Ovary (tissue), 9 donors: ENCODE data around the gene VPS41. TPM values are rescaled to one million over a fixed set of nuclear protein-coding genes. Genes with fewer than 3 reads are reported as not detected.

Source experiments
- DNase-seq, 5 donors: peaks; one replicate each; pipeline ENCODE4 v3.0.0-alpha.2; 2019 to 2020
- H3K27ac ChIP-seq, 2 donors: fragments of 200-600 bp; one replicate each; pipeline versions ENCODE4 v1.5.1 to v1.8.0; 2019 to 2022
- H3K27me3 ChIP-seq: fragments of 200-600 bp; one replicate; pipeline ENCODE4 v1.8.0; 2022
- H3K36me3 ChIP-seq: fragments of 200-600 bp; sonication (generic); one replicate; pipeline ENCODE4 v1.5.1; 2019
- H3K4me1 ChIP-seq: one replicate; pipeline ENCODE4 v1.8.1; 2013; ENCODE audit warnings: mild to moderate bottlenecking, moderate library complexity; ENCODE audit not compliant: insufficient read depth
- H3K4me3 ChIP-seq: fragments of 200-600 bp; sonication (generic); one replicate; pipeline ENCODE4 v1.5.1; 2017
- H3K9me3 ChIP-seq, 2 donors: fragments of 200-600 bp in 1 of 2; sonication (generic) in 1 of 2; one replicate each; pipeline versions ENCODE4 v1.5.1 to v1.8.1; 2013 to 2019; ENCODE audit warnings: mild to moderate bottlenecking in 1 of 2, moderate library complexity in 1 of 2
- CTCF ChIP-seq, 3 donors: fragments of 450-650 bp in 2 of 3; fragments of 200-600 bp in 1 of 3; IDR thresholded peaks; one replicate each; pipeline versions ENCODE4 v1.5.1 to v1.8.0; 2016 to 2022; ENCODE audit warnings: antibody characterized with exemption in 3 of 3, mild to moderate bottlenecking in 1 of 3
- EP300 ChIP-seq: sonication (generic); formaldehyde crosslinking; IDR thresholded peaks from one replicate; pipeline ENCODE4 v1.6.1; 2017; ENCODE audit warnings: antibody characterized with exemption
- POLR2A ChIP-seq: fragments of 450-650 bp; IDR thresholded peaks from one replicate; pipeline ENCODE4 v1.6.1; 2017; ENCODE audit warnings: antibody characterized with exemption, mild to moderate bottlenecking, moderate library complexity
- WGBS, 3 donors: extraction: QIAGEN DNeasy Blood & Tissue Kit in 1 of 3; methylation state at CpG; one replicate each; pipeline versions ENCODE4 v1.1.5 to v1.1.7; 2013 to 2017; 5-methylcytosine and 5-hydroxymethylcytosine counted together
- intact Hi-C, 4 donors: fragments of 100-400 bp; cut with DNase I; formaldehyde crosslinking; loops; one replicate each; pipeline versions ENCODE4 v1.11.0 to v1.15.1; 2022 to 2023
- polyA plus RNA-seq, 2 donors: library from polyadenylated mRNA; stranded (reverse); fragments of 200-250 nt in 1 of 2; fragments of 350-450 nt in 1 of 2; fragmentation: Illumina TruSeq in 1 of 2; extraction: RNeasy Lipid Tissue Mini Kit (QIAGEN cat#74804) in 1 of 2; gene quantifications; one replicate each; pipeline ENCODE4 v1.2.3, GENCODE V29; 2013 to 2014
- total RNA-seq, 7 donors: library from RNA; depleted of rRNA in 2 of 7; stranded (reverse); fragments of >200 nt in 2 of 7; fragmentation: NEBNext Ultra II Directional in 3 of 7; extraction: Animal tissue kit (Norgen Biotek cat#: 25700) in 3 of 7; gene quantifications; one replicate each; pipeline versions ENCODE4 v1.1.0 to v1.2.4, GENCODE V29; 2016 to 2023
- donor health status: DM: no; HTN: no; CAD: no; lungs with moderate emphysema.
- donor health status: DM: no; HTN: no; CAD: no.
- donor health status: Bipolar disorder and iron deficiency.
- donor health status: DM: yes; HTN: yes; CAD: no.
- donor health status: DM: no; HTN: no; CAD: no.
- donor health status: DM: yes; HTN: yes; CAD: no.

The VPS41 gene
- total and polyA plus RNA-seq, 9 donors = 17.3 to 77.0 (median 57.2) TPM

- TF ChIP-seq CTCF (IDR thresholded peaks at IDR 0.05) (no peak), POLR2A (no peak), EP300 (no peak)
- H3K27me3 ChIP-seq = no peaks in the 10 kb centered on the region
- H3K9me3 ChIP-seq = no peaks in the 10 kb centered on the region
- H3K4me3 ChIP-seq = no peak overlapping the region
- H3K4me1 ChIP-seq = no peaks in the 10 kb centered on the region
- DNase-seq = no peak
- intact Hi-C loops = no loop called here
- H3K27ac ChIP-seq = no peak overlapping the region
- 88 to 92% (median 90%) methylated on average over 2 of the region's 2 CpGs for WGBS, 3 donors
- no peaks in the 10 kb centered on the region for H3K36me3 ChIP-seq
Observed at GRCh38 chr7:38851321-38851720, 57.7 kb downstream of the VPS41 start.

- intact Hi-C loops = no loop called here
- Histone ChIP-seq H3K36me3 (no peaks in the 10 kb centered on the region), H3K4me3 (no peak overlapping the region), H3K9me3 (no peaks in the 10 kb centered on the region), H3K27me3 (no peaks in the 10 kb centered on the region), H3K4me1 (no peaks in the 10 kb centered on the region), H3K27ac (no peak overlapping the region)
- WGBS, 3 donors = 81 to 93% (median 82%) methylated on average over 7 of the region's 7 CpGs
- TF ChIP-seq POLR2A (no peak), EP300 (no peak)
- no peak for DNase-seq
Observed at GRCh38 chr7:38846280-38846679, 62.7 kb downstream of the VPS41 start.

- TF ChIP-seq EP300 (no peak), CTCF (IDR thresholded peaks at IDR 0.05) (no peak), POLR2A (no peak)
- 81 to 87% (median 83%) methylated on average over 8 of the region's 8 CpGs for WGBS, 3 donors
- Histone ChIP-seq H3K4me3 (no peak overlapping the region), H3K36me3 (no peaks in the 10 kb centered on the region), H3K27ac (no peak overlapping the region), H3K4me1 (no peaks in the 10 kb centered on the region), H3K9me3 (no peaks in the 10 kb centered on the region), H3K27me3 (no peaks in the 10 kb centered on the region)
- intact Hi-C loops = no loop called here
- no peak for DNase-seq
Observed at GRCh38 chr7:38844952-38845563, 63.9 kb downstream of the VPS41 start.

- 76 to 89% (median 84%) methylated on average over 1 of the region's 1 CpG for WGBS, 3 donors
- no peak for DNase-seq
- no peak for TF ChIP-seq POLR2A
- TF ChIP-seq CTCF (IDR thresholded peaks at IDR 0.05) = no peak
- TF ChIP-seq EP300 = no peak
- no peaks in the 10 kb centered on the region for H3K36me3 ChIP-seq
- H3K4me3 ChIP-seq = no peak overlapping the region
- no peaks in the 10 kb centered on the region for H3K4me1 ChIP-seq
- intact Hi-C loops = no loop called here
- no peaks in the 10 kb centered on the region for H3K27me3 ChIP-seq
- no peaks in the 10 kb centered on the region for H3K9me3 ChIP-seq
- no peak overlapping the region for H3K27ac ChIP-seq
Observed at GRCh38 chr7:38842746-38843145, 66.2 kb downstream of the VPS41 start.

GRCh38 chr7:38840736-38841460 is 68.1 kb downstream of the VPS41 start:
- Histone ChIP-seq H3K36me3 (no peaks in the 10 kb centered on the region), H3K27ac (no peak overlapping the region), H3K4me3 (no peak overlapping the region), H3K9me3 (no peaks in the 10 kb centered on the region), H3K4me1 (no peaks in the 10 kb centered on the region), H3K27me3 (no peaks in the 10 kb centered on the region)
- intact Hi-C loops = no loop called here
- no peak for DNase-seq
- no peak for TF ChIP-seq EP300
- no peak for TF ChIP-seq POLR2A
- TF ChIP-seq CTCF (IDR thresholded peaks at IDR 0.05) = no peak
- 23 to 34% (median 33%) methylated on average over 2 of the region's 2 CpGs for WGBS, 3 donors
